Smooth muscle cell (in vitro differentiated cells): ENCODE results near the gene PRKD3. TPM values are rescaled to one million over a fixed set of nuclear protein-coding genes. Genes with fewer than 3 reads are reported as not detected.

ENCODE experiments used
- DNase-seq: peaks from one replicate; lab custom pipeline; 2025; ENCODE audit not compliant: unreplicated experiment; lab: John Stamatoyannopoulos, UW
- H2AFZ ChIP-seq: fragments of 200-600 bp; sonication (generic); 2 replicates; pipeline ENCODE4 v1.6.0; 2016; ENCODE audit warnings: antibody characterized with exemption, low read depth, mild to moderate bottlenecking
- H3F3A ChIP-seq: fragments of 200-600 bp; sonication (generic); 2 replicates; pipeline ENCODE4 v1.6.0; 2017; ENCODE audit warnings: antibody characterized with exemption, low read depth
- H3K27ac ChIP-seq: fragments of 200-600 bp; sonication (generic); 2 replicates; pipeline ENCODE4 v1.5.1; 2016; ENCODE audit warnings: low read depth, mild to moderate bottlenecking
- H3K27me3 ChIP-seq: fragments of 200-600 bp; sonication (generic); 2 replicates; pipeline ENCODE4 v1.6.1; 2016; ENCODE audit warnings: low read depth, mild to moderate bottlenecking
- H3K36me3 ChIP-seq: fragments of 200-600 bp; sonication (generic); 2 replicates; pipeline ENCODE4 v1.5.1; 2016; ENCODE audit warnings: low read depth
- H3K4me1 ChIP-seq: fragments of 200-600 bp; sonication (generic); 2 replicates; pipeline ENCODE4 v1.5.1; 2016; ENCODE audit warnings: low read depth
- H3K4me2 ChIP-seq: fragments of 200-600 bp; sonication (generic); 2 replicates; pipeline ENCODE4 v1.6.0; 2016; ENCODE audit warnings: mild to moderate bottlenecking
- H3K4me3 ChIP-seq: fragments of 200-600 bp; sonication (generic); 2 replicates; pipeline ENCODE4 v1.5.1; 2016; ENCODE audit warnings: mild to moderate bottlenecking
- H3K79me2 ChIP-seq: fragments of 200-600 bp; sonication (generic); 2 replicates; pipeline ENCODE4 v1.6.0; 2016; ENCODE audit warnings: low read depth, mild to moderate bottlenecking
- H3K9ac ChIP-seq: fragments of 200-600 bp; sonication (generic); 2 replicates; pipeline ENCODE4 v1.6.0; 2016; ENCODE audit warnings: low read depth
- H3K9me3 ChIP-seq: fragments of 200-600 bp; sonication (generic); replicated peaks from 2 replicates; pipeline ENCODE4 v1.5.1; 2016; ENCODE audit warnings: low read depth
- H4K20me1 ChIP-seq: fragments of 200-600 bp; sonication (generic); 2 replicates; pipeline ENCODE4 v1.6.0; 2016; ENCODE audit warnings: low read depth
- WGBS: methylation state at CpG from one replicate; pipeline ENCODE4 v1.1.7; 2016; ENCODE audit warnings: low lambda C conversion rate; 5-methylcytosine and 5-hydroxymethylcytosine counted together
- polyA plus RNA-seq: library from polyadenylated mRNA; unstranded; fragments of >200 nt; fragmentation: Nextera tagmentation; extraction: Ambion mirVana; gene quantifications from 2 replicates; pipeline ENCODE4 v1.2.1, GENCODE V29; 2016
- small RNA-seq: library from RNA; depleted of rRNA; stranded (forward); fragments of <200 nt; gene quantifications from one replicate; pipeline ENCODE3, GENCODE V24; 2014
- total RNA-seq: library from RNA; depleted of rRNA; stranded (reverse); fragments of >200 nt; gene quantifications from 2 replicates; pipeline ENCODE4 v1.2.3, GENCODE V29; 2014
- TF ChIP-seq, protein P1 (sequence below): fragments of 200-600 bp; sonication (generic); IDR thresholded peaks from 2 replicates; pipeline ENCODE4 v1.5.1; 2017; ENCODE audit warnings: borderline replicate concordance, mild to moderate bottlenecking, antibody characterized with exemption; ENCODE audit not compliant: insufficient read depth, poor library complexity, severe bottlenecking

The PRKD3 gene
- total and polyA plus RNA-seq, 2 experiments from 2014 or later, result 18.8 to 73.4 TPM

DNA sequence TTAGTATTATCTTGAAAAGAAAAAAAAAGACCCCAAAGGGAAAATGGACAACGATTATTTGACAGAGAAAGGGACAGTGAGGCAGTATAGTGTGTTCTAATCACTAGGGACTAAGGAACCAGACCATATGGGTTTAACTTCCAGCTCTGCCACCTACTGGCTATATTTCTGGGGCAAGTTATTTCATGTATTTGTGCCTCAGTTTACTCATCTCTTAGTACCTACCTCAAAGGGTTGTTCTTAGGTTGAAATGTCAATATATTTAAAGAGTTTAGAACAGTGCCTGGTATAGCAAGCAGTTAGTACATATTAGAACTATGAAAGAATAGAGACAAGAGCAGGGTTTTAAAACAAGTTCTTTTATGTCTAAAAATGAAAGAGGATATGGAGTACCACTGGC lies 42.7 kb downstream of the PRKD3 start:
- 98% methylated on average over 1 of the region's 1 CpG for WGBS

GRCh38 chr2:37276291-37276690 lies 48.3 kb downstream of the PRKD3 start:
- Histone ChIP-seq H3F3A (no peaks in the 10 kb centered on the region), H3K4me3 (no peak overlapping the region), H3K9ac (no peak overlapping the region), H3K4me1 (no peaks in the 10 kb centered on the region), H3K36me3 (peaks cover 21% of the 10 kb centered on the region), H4K20me1 (no peaks in the 10 kb centered on the region), H3K27ac (no peak overlapping the region), H3K27me3 (no peaks in the 10 kb centered on the region), H3K79me2 (no peaks in the 10 kb centered on the region), H3K9me3 (no peaks in the 10 kb centered on the region), H2AFZ (no peak overlapping the region), H3K4me2 (no peak overlapping the region)
- 88% methylated on average over 2 of the region's 2 CpGs for WGBS
- no peak for DNase-seq
- TF ChIP-seq, protein P1, sequence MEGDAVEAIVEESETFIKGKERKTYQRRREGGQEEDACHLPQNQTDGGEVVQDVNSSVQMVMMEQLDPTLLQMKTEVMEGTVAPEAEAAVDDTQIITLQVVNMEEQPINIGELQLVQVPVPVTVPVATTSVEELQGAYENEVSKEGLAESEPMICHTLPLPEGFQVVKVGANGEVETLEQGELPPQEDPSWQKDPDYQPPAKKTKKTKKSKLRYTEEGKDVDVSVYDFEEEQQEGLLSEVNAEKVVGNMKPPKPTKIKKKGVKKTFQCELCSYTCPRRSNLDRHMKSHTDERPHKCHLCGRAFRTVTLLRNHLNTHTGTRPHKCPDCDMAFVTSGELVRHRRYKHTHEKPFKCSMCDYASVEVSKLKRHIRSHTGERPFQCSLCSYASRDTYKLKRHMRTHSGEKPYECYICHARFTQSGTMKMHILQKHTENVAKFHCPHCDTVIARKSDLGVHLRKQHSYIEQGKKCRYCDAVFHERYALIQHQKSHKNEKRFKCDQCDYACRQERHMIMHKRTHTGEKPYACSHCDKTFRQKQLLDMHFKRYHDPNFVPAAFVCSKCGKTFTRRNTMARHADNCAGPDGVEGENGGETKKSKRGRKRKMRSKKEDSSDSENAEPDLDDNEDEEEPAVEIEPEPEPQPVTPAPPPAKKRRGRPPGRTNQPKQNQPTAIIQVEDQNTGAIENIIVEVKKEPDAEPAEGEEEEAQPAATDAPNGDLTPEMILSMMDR, result no peak

More for the DNA sequence above, 42.7 kb downstream of the PRKD3 start:
- Histone ChIP-seq H3K4me2 (no peak overlapping the region), H4K20me1 (no peaks in the 10 kb centered on the region), H3K9ac (no peak overlapping the region), H3K9me3 (no peaks in the 10 kb centered on the region), H3K79me2 (no peaks in the 10 kb centered on the region), H3K4me1 (no peaks in the 10 kb centered on the region), H3K27me3 (no peaks in the 10 kb centered on the region), H2AFZ (no peak overlapping the region), H3K4me3 (no peak overlapping the region), H3K27ac (no peak overlapping the region), H3F3A (peaks cover 2% of the 10 kb centered on the region), H3K36me3 (peaks cover 24% of the 10 kb centered on the region)
- TF ChIP-seq, protein P1, result no peak
- DNase-seq, result no peak

Small RNA genes lying within 50 kb of the gene (small RNA-seq; reads per million reads assigned to genes)
- gene RNU6-939P, result not detected

Other genes starting within 250 kb of the PRKD3 start
- 14.7 and 18.7 TPM in 2 replicates for gene HEATR5B, start 240.5 kb downstream of the PRKD3 start, total RNA-seq
- 4.4 and 7.0 TPM in 2 replicates for gene HEATR5B, start 240.5 kb downstream of the PRKD3 start, polyA plus RNA-seq
- 7.7 and 9.8 TPM in 2 replicates for gene GPATCH11, start 240.3 kb downstream of the PRKD3 start, total RNA-seq
- 3.9 TPM in 2 replicates for gene GPATCH11, start 240.3 kb downstream of the PRKD3 start, polyA plus RNA-seq
- 24.6 and 32.9 TPM in 2 replicates for gene EIF2AK2, start 167.9 kb downstream of the PRKD3 start, total RNA-seq
- 21.0 and 25.1 TPM in 2 replicates for gene EIF2AK2, start 167.9 kb downstream of the PRKD3 start, polyA plus RNA-seq
- not detected in 2 replicates for gene SULT6B1, start 136.2 kb downstream of the PRKD3 start, total RNA-seq
- gene SULT6B1, start 136.2 kb downstream of the PRKD3 start, polyA plus RNA-seq, result not detected in 2 replicates
- 9.5 and 10.8 TPM in 2 replicates for gene CEBPZOS, start 128.3 kb downstream of the PRKD3 start, total RNA-seq
- 7.8 and 10.1 TPM in 2 replicates for gene CEBPZOS, start 128.3 kb downstream of the PRKD3 start, polyA plus RNA-seq
- 41.8 and 51.4 TPM in 2 replicates for gene CEBPZ, start 93.2 kb downstream of the PRKD3 start, total RNA-seq
- gene CEBPZ, start 93.2 kb downstream of the PRKD3 start, polyA plus RNA-seq, result 18.9 and 19.1 TPM in 2 replicates
- gene NDUFAF7, start 93.2 kb downstream of the PRKD3 start, total RNA-seq, result 14.5 and 46.9 TPM in 2 replicates
- 13.4 and 16.5 TPM in 2 replicates for gene NDUFAF7, start 93.2 kb downstream of the PRKD3 start, polyA plus RNA-seq
- gene QPCT, start 19.8 kb upstream of the PRKD3 start, total RNA-seq, result 0.54 and 0.58 TPM in 2 replicates
- 0.27 and 2.0 TPM in 2 replicates for gene QPCT, start 19.8 kb upstream of the PRKD3 start, polyA plus RNA-seq